Neutrophil (primary cell): ENCODE data around the gene NXNL2.

Source experiments
- H3K27ac ChIP-seq: fragments of 200-600 bp; sonication (generic); 2 replicates; pipeline ENCODE4 v1.5.1; 2016; ENCODE audit warnings: mild to moderate bottlenecking, moderate library complexity
- H3K27me3 ChIP-seq: fragments of 200-600 bp; sonication (generic); 2 replicates; pipeline ENCODE4 v1.6.0; 2016; ENCODE audit warnings: mild to moderate bottlenecking
- H3K36me3 ChIP-seq: fragments of 200-600 bp; sonication (generic); 2 replicates; pipeline ENCODE4 v1.5.1; 2017
- H3K4me1 ChIP-seq, 2 experiments: fragments of 200-600 bp in 1 of 2; sonication (generic) in 1 of 2; 1 replicate in 1 of 2; 2 replicates in 1 of 2; pipeline versions ENCODE4 v1.5.1 to v1.6.1; 2013 to 2016; ENCODE audit warnings: low read depth in 1 of 2, low read length in 1 of 2, mild to moderate bottlenecking in 1 of 2, moderate library complexity in 1 of 2; ENCODE audit not compliant: control insufficient read depth in 1 of 2, insufficient read depth in 1 of 2
- H3K4me3 ChIP-seq, 2 experiments: fragments of 200-600 bp in 1 of 2; sonication (generic) in 1 of 2; 1 replicate in 1 of 2; 2 replicates in 1 of 2; pipeline ENCODE4 v1.5.1; 2013 to 2016; ENCODE audit warnings: low read depth in 1 of 2, low read length in 1 of 2, mild to moderate bottlenecking in 1 of 2, moderate library complexity in 1 of 2
- H3K9me3 ChIP-seq: fragments of 200-600 bp; sonication (generic); 2 replicates; pipeline ENCODE4 v1.5.1; 2016
- TF ChIP-seq, protein P1 (sequence below): fragments of 200-600 bp; sonication (generic); IDR thresholded peaks from 2 replicates; pipeline ENCODE4 v1.5.1; 2016; ENCODE audit warnings: antibody characterized with exemption

Gene NXNL2

DNA sequence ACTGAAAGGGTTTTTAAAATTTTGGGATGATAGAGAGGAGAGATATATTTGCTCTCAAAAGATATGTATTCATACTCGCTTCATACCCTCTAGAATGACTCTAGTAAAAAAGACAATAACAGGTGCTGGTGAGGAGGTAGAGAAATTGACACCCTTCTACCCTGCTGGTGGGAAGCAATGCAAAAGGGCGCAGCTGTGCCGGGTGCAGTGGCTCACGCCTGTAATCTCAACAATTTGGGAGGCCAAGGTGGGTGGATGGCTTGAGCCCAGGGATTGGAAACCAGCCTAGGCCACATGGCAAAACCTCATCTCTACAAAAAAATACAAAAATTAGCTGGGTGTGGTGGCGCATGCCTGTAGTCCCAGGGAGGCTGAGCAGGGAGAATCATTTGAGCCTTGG, 33.9 kb upstream of the NXNL2 start:
- Histone ChIP-seq H3K27ac (no peak overlapping the region), H3K4me1 (no peaks in the 10 kb centered on the region), H3K4me3 (no peak overlapping the region), H3K27me3 (no peaks in the 10 kb centered on the region), H3K36me3 (no peaks in the 10 kb centered on the region), H3K9me3 (no peaks in the 10 kb centered on the region)
- TF ChIP-seq, protein P1, sequence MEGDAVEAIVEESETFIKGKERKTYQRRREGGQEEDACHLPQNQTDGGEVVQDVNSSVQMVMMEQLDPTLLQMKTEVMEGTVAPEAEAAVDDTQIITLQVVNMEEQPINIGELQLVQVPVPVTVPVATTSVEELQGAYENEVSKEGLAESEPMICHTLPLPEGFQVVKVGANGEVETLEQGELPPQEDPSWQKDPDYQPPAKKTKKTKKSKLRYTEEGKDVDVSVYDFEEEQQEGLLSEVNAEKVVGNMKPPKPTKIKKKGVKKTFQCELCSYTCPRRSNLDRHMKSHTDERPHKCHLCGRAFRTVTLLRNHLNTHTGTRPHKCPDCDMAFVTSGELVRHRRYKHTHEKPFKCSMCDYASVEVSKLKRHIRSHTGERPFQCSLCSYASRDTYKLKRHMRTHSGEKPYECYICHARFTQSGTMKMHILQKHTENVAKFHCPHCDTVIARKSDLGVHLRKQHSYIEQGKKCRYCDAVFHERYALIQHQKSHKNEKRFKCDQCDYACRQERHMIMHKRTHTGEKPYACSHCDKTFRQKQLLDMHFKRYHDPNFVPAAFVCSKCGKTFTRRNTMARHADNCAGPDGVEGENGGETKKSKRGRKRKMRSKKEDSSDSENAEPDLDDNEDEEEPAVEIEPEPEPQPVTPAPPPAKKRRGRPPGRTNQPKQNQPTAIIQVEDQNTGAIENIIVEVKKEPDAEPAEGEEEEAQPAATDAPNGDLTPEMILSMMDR, result no peak

DNA sequence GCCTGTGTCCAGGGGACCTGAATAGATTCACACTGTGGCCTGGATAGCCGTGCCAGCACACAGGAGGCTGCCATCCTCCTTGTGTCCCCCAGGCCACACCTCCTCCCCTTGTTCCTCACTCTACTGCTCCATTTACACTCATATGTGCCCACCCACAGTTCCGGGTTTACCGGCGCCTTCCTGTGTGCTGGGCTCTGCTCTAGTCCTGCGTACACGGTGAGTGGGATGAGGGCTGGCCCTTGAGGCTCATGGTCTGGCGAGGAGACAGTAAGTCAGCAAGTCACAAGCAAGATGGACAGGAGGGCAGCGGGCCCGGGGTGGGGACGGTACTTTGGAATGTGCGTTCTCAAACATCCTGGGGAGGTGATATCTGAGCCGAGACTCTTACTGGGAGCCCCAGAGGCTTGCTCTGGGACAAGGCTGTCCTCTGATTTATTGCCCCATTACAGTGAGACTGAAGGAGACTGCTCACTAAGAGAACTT, 32.4 kb upstream of the NXNL2 start:
- Histone ChIP-seq H3K36me3 (no peaks in the 10 kb centered on the region), H3K9me3 (no peaks in the 10 kb centered on the region), H3K4me1 (no peaks in the 10 kb centered on the region), H3K27me3 (no peaks in the 10 kb centered on the region), H3K27ac (no peak overlapping the region), H3K4me3 (no peak overlapping the region)
- TF ChIP-seq, protein P1, result no peak

DNA sequence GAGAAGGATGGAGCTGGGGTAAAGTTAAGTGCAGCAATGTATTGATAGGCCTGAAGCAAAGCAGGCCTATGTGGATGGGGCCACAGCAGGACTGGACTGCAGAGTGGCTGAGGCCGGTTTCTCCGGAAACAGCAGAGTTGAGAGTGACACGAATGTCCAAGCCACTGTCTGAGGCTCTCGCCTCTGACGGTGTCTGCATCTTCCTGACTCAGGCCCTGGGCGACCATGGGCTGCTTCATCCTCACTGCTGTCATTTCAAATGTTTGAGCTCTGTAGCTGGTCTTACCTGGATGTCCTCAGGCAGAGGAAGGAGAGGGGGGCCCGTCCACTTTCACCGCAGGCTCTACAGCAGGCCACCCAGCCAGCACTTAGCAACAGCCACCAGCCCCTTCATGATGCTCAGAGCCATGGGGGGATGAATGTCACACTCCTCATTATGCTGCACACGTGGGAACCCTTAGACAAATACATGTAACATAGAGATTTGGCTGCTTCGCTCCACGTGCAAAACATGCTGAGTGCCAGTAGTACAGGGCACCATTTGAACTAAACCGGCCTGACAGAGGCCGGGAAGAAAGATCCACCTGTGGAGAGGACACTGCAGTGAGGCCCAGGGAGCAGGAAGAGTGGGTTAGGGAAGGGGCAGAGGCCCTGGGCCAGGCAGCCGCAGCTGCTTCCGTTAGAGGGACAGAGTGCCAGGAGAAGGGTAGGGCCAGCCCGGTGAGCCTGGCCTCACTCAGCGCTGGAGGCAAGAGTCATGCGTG, 31.7 kb upstream of the NXNL2 start:
- no peaks in the 10 kb centered on the region for H3K36me3 ChIP-seq
- no peaks in the 10 kb centered on the region for H3K4me1 ChIP-seq
- H3K27me3 ChIP-seq, result no peaks in the 10 kb centered on the region
- no peak overlapping the region for H3K4me3 ChIP-seq
- no peak overlapping the region for H3K27ac ChIP-seq
- TF ChIP-seq, protein P1, result no peak
- no peaks in the 10 kb centered on the region for H3K9me3 ChIP-seq

DNA sequence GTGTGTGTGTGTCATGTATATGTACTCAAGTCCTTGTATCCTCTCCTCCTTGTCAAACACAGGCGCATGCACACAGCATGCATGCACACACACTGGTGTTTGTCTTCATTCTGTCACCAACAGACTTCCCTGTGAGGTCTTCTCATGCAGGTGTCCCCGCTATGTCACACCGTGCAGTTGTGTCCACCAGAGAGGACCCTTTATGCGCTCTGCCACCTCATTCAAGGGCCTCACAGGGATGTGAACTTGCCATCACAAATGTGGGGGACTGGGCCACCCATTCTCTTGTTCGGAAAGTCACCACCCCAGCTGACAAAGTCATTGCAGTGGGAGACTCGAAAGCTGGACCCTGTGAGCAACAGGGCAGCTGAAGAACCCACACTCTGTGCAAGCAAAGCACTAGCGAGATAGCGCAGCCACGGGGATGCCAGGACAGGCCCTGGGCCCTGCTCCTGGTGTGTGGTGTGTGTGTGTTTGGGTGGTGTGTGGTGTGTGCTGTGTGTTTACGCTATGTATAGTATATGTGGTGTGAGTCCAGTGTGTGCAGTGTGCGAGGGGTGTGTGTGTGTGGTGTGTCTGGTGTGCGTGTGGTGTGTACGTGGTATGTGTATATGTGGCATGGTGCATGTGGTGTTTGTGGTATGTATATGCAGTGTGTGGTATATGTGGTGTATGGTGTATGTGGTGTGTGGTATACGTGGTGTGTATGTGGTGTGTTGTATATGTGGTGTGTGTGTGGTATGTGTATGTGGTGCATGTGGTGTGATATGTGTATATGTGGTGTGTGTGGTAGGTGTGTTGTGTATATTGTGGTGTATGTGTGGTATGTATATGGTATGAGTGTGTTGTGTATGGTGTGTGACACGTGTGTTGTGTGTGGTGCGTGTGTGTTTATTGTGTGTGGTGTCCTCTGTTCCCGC, 30.9 kb upstream of the NXNL2 start:
- TF ChIP-seq, protein P1, result no peak
- no peaks in the 10 kb centered on the region for H3K9me3 ChIP-seq
- H3K27me3 ChIP-seq, result no peaks in the 10 kb centered on the region
- no peak overlapping the region for H3K4me3 ChIP-seq
- no peaks in the 10 kb centered on the region for H3K4me1 ChIP-seq
- H3K36me3 ChIP-seq, result no peaks in the 10 kb centered on the region
- H3K27ac ChIP-seq, result no peak overlapping the region

DNA sequence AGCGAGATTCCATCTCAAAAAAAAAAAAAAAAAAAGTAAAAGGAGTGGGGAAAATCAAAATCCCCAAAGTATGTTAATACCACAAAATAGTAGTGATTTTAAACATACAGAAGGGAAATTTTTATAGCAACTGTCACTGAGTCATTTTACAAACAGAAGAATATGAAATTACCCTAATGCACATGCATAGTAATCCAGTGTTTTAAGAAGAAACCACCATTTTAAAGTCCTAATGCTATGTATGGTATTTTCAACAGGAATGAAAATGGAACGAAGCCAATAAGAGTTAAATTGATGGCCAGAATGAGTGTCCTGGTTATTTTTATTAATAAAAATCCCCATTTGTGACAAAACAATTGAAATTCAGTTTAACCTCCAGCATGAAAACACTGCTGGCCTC, 26.7 kb upstream of the NXNL2 start:
- no peak overlapping the region for H3K27ac ChIP-seq
- TF ChIP-seq, protein P1, result no peak
- no peak overlapping the region for H3K4me3 ChIP-seq
- H3K36me3 ChIP-seq, result no peaks in the 10 kb centered on the region
- no peaks in the 10 kb centered on the region for H3K27me3 ChIP-seq
- no peaks in the 10 kb centered on the region for H3K4me1 ChIP-seq
- no peaks in the 10 kb centered on the region for H3K9me3 ChIP-seq
